IMR-90 (cell line): ENCODE measurements around the gene SEC14L1.

Experiments used
- BHLHE40 ChIP-seq: fragments of 150-350 bp; IDR thresholded peaks from 2 replicates; pipeline ENCODE4 v1.6.1; 2016; ENCODE audit warnings: mild to moderate bottlenecking, low read depth, low read length
- CEBPB ChIP-seq: IDR thresholded peaks from 2 replicates; pipeline ENCODE4 v1.6.1; 2012; ENCODE audit warnings: low read depth, low read length, improper control_type of control experiment
- CHD1 ChIP-seq: IDR thresholded peaks from 2 replicates; pipeline ENCODE4 v1.6.1; 2012; ENCODE audit warnings: low read depth, low read length, improper control_type of control experiment
- FOS ChIP-seq: fragments of 150-350 bp; IDR thresholded peaks from 2 replicates; pipeline ENCODE4 v1.6.1; 2016; ENCODE audit warnings: low read depth, low read length
- MXI1 ChIP-seq: IDR thresholded peaks from 2 replicates; pipeline ENCODE4 v1.6.1; 2012; ENCODE audit warnings: low read depth, mild to moderate bottlenecking, low read length, moderate library complexity, borderline replicate concordance
- NFE2L2 ChIP-seq: fragments of 150-350 bp; IDR thresholded peaks from 2 replicates; pipeline ENCODE4 v1.6.1; 2016; ENCODE audit warnings: low read depth, mild to moderate bottlenecking, low read length
- POLR2A ChIP-seq: IDR thresholded peaks from 2 replicates; pipeline ENCODE4 v1.6.1; 2012; ENCODE audit warnings: mild to moderate bottlenecking, low read depth, low read length
- RAD21 ChIP-seq: IDR thresholded peaks from 2 replicates; pipeline ENCODE4 v1.6.1; 2012; ENCODE audit warnings: low read length, improper control_type of control experiment
- RCOR1 ChIP-seq: IDR thresholded peaks from 2 replicates; pipeline ENCODE4 v1.6.1; 2012; ENCODE audit warnings: mild to moderate bottlenecking, low read length, improper control_type of control experiment; ENCODE audit not compliant: insufficient replicate concordance
- RFX5 ChIP-seq: IDR thresholded peaks from 2 replicates; pipeline ENCODE4 v1.8.0; 2012; ENCODE audit warnings: low read depth, mild to moderate bottlenecking, low read length, moderate library complexity
- USF2 ChIP-seq: fragments of 150-350 bp; IDR thresholded peaks from 2 replicates; pipeline ENCODE4 v1.6.1; 2017; ENCODE audit warnings: mild to moderate bottlenecking, antibody characterized with exemption, low read length, low read depth
- TF ChIP-seq, protein P1 (sequence below): conservative IDR thresholded peaks from 2 replicates; pipeline ENCODE4 v1.5.1; 2012; ENCODE audit warnings: mild to moderate bottlenecking, low read depth, low read length, improper control_type of control experiment
- TF ChIP-seq, protein P2 (sequence below): fragments of 150-350 bp; IDR thresholded peaks from 2 replicates; pipeline ENCODE4 v1.6.1; 2016; ENCODE audit warnings: low read depth, mild to moderate bottlenecking, low read length, moderate library complexity, borderline replicate concordance

GRCh38 chr17:77180503-77181357 lies 40.0 kb downstream of the SEC14L1 start:
- TF ChIP-seq, protein P1, sequence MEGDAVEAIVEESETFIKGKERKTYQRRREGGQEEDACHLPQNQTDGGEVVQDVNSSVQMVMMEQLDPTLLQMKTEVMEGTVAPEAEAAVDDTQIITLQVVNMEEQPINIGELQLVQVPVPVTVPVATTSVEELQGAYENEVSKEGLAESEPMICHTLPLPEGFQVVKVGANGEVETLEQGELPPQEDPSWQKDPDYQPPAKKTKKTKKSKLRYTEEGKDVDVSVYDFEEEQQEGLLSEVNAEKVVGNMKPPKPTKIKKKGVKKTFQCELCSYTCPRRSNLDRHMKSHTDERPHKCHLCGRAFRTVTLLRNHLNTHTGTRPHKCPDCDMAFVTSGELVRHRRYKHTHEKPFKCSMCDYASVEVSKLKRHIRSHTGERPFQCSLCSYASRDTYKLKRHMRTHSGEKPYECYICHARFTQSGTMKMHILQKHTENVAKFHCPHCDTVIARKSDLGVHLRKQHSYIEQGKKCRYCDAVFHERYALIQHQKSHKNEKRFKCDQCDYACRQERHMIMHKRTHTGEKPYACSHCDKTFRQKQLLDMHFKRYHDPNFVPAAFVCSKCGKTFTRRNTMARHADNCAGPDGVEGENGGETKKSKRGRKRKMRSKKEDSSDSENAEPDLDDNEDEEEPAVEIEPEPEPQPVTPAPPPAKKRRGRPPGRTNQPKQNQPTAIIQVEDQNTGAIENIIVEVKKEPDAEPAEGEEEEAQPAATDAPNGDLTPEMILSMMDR: no peak
- TF ChIP-seq BHLHE40 (no peak), RFX5 (no peak), CHD1 (no peak), NFE2L2 (no peak), MXI1 (no peak), POLR2A (no peak), USF2 (no peak), RCOR1 (no peak), CEBPB (no peak), RAD21 (no peak), FOS (no peak)
- TF ChIP-seq, protein P2, sequence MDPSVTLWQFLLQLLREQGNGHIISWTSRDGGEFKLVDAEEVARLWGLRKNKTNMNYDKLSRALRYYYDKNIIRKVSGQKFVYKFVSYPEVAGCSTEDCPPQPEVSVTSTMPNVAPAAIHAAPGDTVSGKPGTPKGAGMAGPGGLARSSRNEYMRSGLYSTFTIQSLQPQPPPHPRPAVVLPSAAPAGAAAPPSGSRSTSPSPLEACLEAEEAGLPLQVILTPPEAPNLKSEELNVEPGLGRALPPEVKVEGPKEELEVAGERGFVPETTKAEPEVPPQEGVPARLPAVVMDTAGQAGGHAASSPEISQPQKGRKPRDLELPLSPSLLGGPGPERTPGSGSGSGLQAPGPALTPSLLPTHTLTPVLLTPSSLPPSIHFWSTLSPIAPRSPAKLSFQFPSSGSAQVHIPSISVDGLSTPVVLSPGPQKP: no peak
